ENCODE results near the gene TTN. TPM values are rescaled to one million over a fixed set of nuclear protein-coding genes. Genes with fewer than 3 reads are reported as not detected.

TTN gene
- total RNA-seq, 1 donor from 2014 or later = not detected

GRCh38 chr2:178592655-178593054 is 214.6 kb downstream of the TTN start:
- H3K36me3 Mint-ChIP-seq (ENCODE audit: low read depth) = peaks cover 16% of the 10 kb centered on the region
- H3K4me1 Mint-ChIP-seq (ENCODE audit: low read depth) = no peaks in the 10 kb centered on the region
- no peak for DNase-seq (ENCODE audit: low spot score)
- H3K27ac Mint-ChIP-seq (ENCODE audit: unreplicated experiment) = no peak overlapping the region
- no peak overlapping the region for H3K4me3 Mint-ChIP-seq (ENCODE audit: unreplicated experiment)
- H3K9me3 Mint-ChIP-seq (ENCODE audit: low read depth) = peaks cover 7% of the 10 kb centered on the region
- no peak for TF ChIP-seq CTCF (IDR thresholded peaks at IDR 0.05)
- H3K27me3 Mint-ChIP-seq (ENCODE audit: low read depth) = no peaks in the 10 kb centered on the region

DNA sequence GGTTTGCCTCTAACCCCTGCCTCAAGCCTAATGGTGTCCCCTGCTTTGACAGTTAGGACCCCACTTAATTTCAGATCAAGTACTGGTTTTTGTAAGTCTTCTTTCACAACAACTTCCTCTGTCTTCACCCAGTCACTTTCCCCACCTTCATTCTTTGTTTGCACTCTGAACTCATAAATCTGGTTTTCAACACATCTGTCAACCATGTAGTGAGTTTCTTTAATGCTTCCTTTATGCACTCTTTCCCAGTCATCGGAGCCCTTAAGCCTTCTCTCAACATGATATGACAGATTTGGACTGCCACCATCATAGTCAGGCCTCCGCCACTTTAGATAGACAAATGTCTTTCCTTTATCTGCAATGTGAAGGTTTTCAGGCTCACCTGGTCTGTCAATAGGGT is 217.9 kb downstream of the TTN start:
- Mint-ChIP-seq H3K27me3 (ENCODE audit: low read depth) (no peaks in the 10 kb centered on the region), H3K36me3 (ENCODE audit: low read depth) (peaks cover 17% of the 10 kb centered on the region), H3K4me1 (ENCODE audit: low read depth) (no peaks in the 10 kb centered on the region), H3K4me3 (ENCODE audit: unreplicated experiment) (no peak overlapping the region), H3K27ac (ENCODE audit: unreplicated experiment) (no peak overlapping the region), H3K9me3 (ENCODE audit: low read depth) (peaks cover 11% of the 10 kb centered on the region)
- no peak for TF ChIP-seq CTCF (IDR thresholded peaks at IDR 0.05)
- no peak for DNase-seq (ENCODE audit: low spot score)

- TF ChIP-seq CTCF (IDR thresholded peaks at IDR 0.05) = no peak
- no peak overlapping the region for H3K27ac Mint-ChIP-seq (ENCODE audit: unreplicated experiment)
- no peak overlapping the region for H3K4me3 Mint-ChIP-seq (ENCODE audit: unreplicated experiment)
- H3K4me1 Mint-ChIP-seq (ENCODE audit: low read depth) = peaks cover 5% of the 10 kb centered on the region
- no peaks in the 10 kb centered on the region for H3K27me3 Mint-ChIP-seq (ENCODE audit: low read depth)
- H3K9me3 Mint-ChIP-seq (ENCODE audit: low read depth) = peaks cover 6% of the 10 kb centered on the region
- H3K36me3 Mint-ChIP-seq (ENCODE audit: low read depth) = peaks cover 9% of the 10 kb centered on the region
- DNase-seq (ENCODE audit: low spot score) = no peak
These were observed 222.6 kb downstream of the TTN start for GRCh38 chr2:178584666-178585065.

GRCh38 chr2:178579006-178579405 is 228.2 kb downstream of the TTN start:
- no peak for TF ChIP-seq CTCF (IDR thresholded peaks at IDR 0.05)
- no peak for DNase-seq (ENCODE audit: low spot score)
- H3K9me3 Mint-ChIP-seq (ENCODE audit: low read depth) = no peaks in the 10 kb centered on the region
- H3K27me3 Mint-ChIP-seq (ENCODE audit: low read depth) = no peaks in the 10 kb centered on the region
- H3K4me1 Mint-ChIP-seq (ENCODE audit: low read depth) = peaks cover 5% of the 10 kb centered on the region
- peaks cover 27% of the 10 kb centered on the region for H3K36me3 Mint-ChIP-seq (ENCODE audit: low read depth)
- H3K4me3 Mint-ChIP-seq (ENCODE audit: unreplicated experiment) = no peak overlapping the region
- H3K27ac Mint-ChIP-seq (ENCODE audit: unreplicated experiment) = no peak overlapping the region

DNA sequence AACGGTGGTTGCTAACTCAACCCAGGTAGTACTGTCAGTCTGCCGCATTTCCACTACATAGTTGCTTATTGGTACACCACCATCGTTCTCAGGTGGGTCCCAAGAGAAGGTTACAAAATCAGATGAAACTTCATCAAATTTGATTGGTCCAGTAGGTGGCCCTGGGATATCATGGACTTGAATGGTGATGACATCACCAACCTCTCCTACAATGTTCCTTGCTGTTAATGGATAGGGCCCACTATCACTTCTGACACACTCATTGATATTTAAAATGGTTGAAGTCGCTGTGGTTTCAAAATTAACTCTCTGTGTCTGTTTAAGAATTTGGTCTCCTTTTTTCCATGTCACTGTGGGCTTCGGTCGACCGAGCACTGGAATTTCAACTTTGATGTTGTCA is 232.4 kb downstream of the TTN start:
- H3K4me3 Mint-ChIP-seq (ENCODE audit: unreplicated experiment) = no peak overlapping the region
- no peak overlapping the region for H3K27ac Mint-ChIP-seq (ENCODE audit: unreplicated experiment)
- H3K27me3 Mint-ChIP-seq (ENCODE audit: low read depth) = no peaks in the 10 kb centered on the region
- peaks cover 41% of the 10 kb centered on the region for H3K36me3 Mint-ChIP-seq (ENCODE audit: low read depth)
- TF ChIP-seq CTCF (IDR thresholded peaks at IDR 0.05) = no peak
- no peak for DNase-seq (ENCODE audit: low spot score)
- H3K9me3 Mint-ChIP-seq (ENCODE audit: low read depth) = no peaks in the 10 kb centered on the region
- H3K4me1 Mint-ChIP-seq (ENCODE audit: low read depth) = no peaks in the 10 kb centered on the region

All from chondrocyte (in vitro differentiated cells).